ENCODE data around the gene SIPA1L3.
A peak's percentile ranks its signal among the peaks of the same experiment; 100 is the strongest.
"Not testable (repeated sequence)": the region's sequence is repeated elsewhere in the genome, so short reads cannot be mapped to it uniquely, and the experiment has no call there.

SIPA1L3 gene

GRCh38 chr19:38047049-38047438, 140.0 kb downstream of the SIPA1L3 start:
- DNase-seq = no peak

- DNase-seq = no peak
Observed at GRCh38 chr19:38047641-38048040, 140.6 kb downstream of the SIPA1L3 start.

- no peak for DNase-seq
Observed at GRCh38 chr19:38049105-38049649, 142.2 kb downstream of the SIPA1L3 start.

GRCh38 chr19:38055010-38055409, 148.0 kb downstream of the SIPA1L3 start:
- no peak for DNase-seq

- DNase-seq = no peak
Observed at GRCh38 chr19:38055655-38056521, 148.9 kb downstream of the SIPA1L3 start.

GRCh38 chr19:38056646-38057045, 149.6 kb downstream of the SIPA1L3 start:
- DNase-seq = no peak

- DNase-seq = peak; percentile 64
Observed at GRCh38 chr19:38057959-38058690, 151.1 kb downstream of the SIPA1L3 start.

- DNase-seq = no peak
Observed at GRCh38 chr19:38059897-38060296, 152.9 kb downstream of the SIPA1L3 start.

GRCh38 chr19:38060331-38060730, 153.3 kb downstream of the SIPA1L3 start:
- no peak for DNase-seq

GRCh38 chr19:38061294-38061693, 154.3 kb downstream of the SIPA1L3 start:
- DNase-seq = no peak

- DNase-seq = peak; percentile 49
Observed at GRCh38 chr19:38062959-38063761, 156.2 kb downstream of the SIPA1L3 start.

- DNase-seq = no peak
Observed at GRCh38 chr19:38063928-38064327, 156.9 kb downstream of the SIPA1L3 start.

GRCh38 chr19:38064661-38065425, 157.8 kb downstream of the SIPA1L3 start:
- DNase-seq = no peak

GRCh38 chr19:38065775-38066174, 158.8 kb downstream of the SIPA1L3 start:
- not testable (repeated sequence) for DNase-seq

- DNase-seq = no peak
Observed at GRCh38 chr19:38068826-38069225, 161.8 kb downstream of the SIPA1L3 start.

GRCh38 chr19:38070573-38070972, 163.6 kb downstream of the SIPA1L3 start:
- no peak for DNase-seq

GRCh38 chr19:38071054-38071453, 164.0 kb downstream of the SIPA1L3 start:
- DNase-seq = not testable (repeated sequence)

- DNase-seq = no peak
Observed at GRCh38 chr19:38071647-38072046, 164.6 kb downstream of the SIPA1L3 start.

- DNase-seq = no peak
Observed at GRCh38 chr19:38072776-38073750, 166.1 kb downstream of the SIPA1L3 start.

GRCh38 chr19:38073841-38074685, 167.1 kb downstream of the SIPA1L3 start:
- DNase-seq = no peak
